HCEC 1CT (cell line): ENCODE measurements around the gene CTSD.

Source experiments
- DNase-seq: peaks from one replicate; pipeline ENCODE4 v3.0.0-alpha.2; 2017

The CTSD gene

DNA sequence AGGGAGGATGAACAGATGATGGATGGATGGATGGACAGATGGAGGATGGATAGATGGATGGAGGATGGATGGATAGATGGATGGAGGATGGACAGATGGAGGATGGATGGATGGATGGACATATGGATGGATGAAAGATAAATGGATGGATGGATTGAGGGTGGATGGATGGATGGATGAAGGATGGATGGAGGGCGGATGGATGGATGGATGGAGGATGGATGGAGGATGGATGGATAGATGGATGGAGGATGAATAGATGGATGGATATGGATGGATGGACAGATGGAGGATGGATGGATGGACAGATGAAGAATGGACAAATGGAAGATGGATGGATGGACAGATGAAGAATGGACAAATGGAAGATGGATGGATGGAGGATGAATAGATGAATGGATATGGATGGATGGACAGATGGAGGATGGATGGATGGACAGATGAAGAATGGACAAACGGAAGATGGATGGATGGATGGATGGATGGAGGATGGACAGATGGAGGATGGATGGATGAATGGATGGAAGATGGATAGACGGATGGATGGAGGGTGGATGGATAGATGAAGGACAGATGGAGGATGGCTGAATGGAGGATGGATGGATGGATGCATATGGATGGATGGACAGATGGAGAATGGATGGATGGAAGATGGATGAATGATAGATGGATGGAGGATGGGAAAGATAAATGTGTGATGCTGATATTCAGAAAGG lies 20.7 kb downstream of the CTSD start:
- no peak for DNase-seq

DNA sequence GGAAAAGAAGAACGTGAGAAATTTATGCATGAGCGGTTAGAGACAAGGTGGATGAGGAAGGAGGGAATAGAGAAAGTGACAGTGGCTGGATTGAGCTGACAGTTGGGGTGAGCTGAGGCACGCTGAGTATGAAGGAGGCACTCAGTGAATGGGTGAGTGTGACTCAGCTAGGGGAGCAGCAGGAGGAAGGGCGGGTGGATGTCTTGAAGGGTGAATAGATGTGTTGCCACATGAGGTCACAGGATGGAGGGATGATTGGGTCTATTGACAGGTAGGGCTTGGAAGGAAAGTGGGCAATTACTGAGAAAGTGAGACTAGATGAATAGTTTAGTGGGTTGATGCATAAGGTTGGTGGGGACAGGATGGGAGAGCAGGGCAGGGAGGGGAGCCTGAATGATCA lies 21.4 kb downstream of the CTSD start:
- no peak for DNase-seq

- no peak for DNase-seq
Observed at GRCh38 chr11:1741741-1742140, 22.0 kb downstream of the CTSD start.

- DNase-seq, result no peak
Observed at GRCh38 chr11:1740786-1741530, 22.8 kb downstream of the CTSD start.

GRCh38 chr11:1739576-1739975 lies 24.2 kb downstream of the CTSD start:
- no peak for DNase-seq

DNA sequence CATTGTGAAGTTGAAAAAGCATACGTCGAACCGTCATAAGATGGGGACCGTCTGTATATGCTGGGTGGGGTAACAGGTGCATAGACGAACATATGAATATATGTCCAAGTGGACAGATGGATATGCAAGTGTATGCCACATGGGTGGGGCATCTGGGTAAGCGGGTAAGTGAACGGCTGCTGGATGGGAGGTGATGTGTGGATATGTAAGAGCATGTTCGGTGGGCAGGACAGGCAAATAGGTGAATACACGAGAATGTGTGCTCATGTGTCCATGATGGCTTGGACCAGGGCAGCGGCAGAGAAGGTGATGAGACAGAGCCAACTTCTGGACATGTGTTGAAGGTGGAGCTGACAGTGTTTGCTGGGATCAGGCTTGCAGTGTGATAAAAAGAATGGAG lies 25.3 kb downstream of the CTSD start:
- no peak for DNase-seq

- no peak for DNase-seq
Observed at GRCh38 chr11:1737080-1737757, 26.5 kb downstream of the CTSD start.

GRCh38 chr11:1736447-1736992 lies 27.2 kb downstream of the CTSD start:
- DNase-seq, result no peak

GRCh38 chr11:1735271-1735670 lies 28.5 kb downstream of the CTSD start:
- no peak for DNase-seq

- no peak for DNase-seq
Observed at GRCh38 chr11:1734641-1735081, 29.1 kb downstream of the CTSD start.

- no peak for DNase-seq
Observed at GRCh38 chr11:1733716-1734640, 29.7 kb downstream of the CTSD start.

DNA sequence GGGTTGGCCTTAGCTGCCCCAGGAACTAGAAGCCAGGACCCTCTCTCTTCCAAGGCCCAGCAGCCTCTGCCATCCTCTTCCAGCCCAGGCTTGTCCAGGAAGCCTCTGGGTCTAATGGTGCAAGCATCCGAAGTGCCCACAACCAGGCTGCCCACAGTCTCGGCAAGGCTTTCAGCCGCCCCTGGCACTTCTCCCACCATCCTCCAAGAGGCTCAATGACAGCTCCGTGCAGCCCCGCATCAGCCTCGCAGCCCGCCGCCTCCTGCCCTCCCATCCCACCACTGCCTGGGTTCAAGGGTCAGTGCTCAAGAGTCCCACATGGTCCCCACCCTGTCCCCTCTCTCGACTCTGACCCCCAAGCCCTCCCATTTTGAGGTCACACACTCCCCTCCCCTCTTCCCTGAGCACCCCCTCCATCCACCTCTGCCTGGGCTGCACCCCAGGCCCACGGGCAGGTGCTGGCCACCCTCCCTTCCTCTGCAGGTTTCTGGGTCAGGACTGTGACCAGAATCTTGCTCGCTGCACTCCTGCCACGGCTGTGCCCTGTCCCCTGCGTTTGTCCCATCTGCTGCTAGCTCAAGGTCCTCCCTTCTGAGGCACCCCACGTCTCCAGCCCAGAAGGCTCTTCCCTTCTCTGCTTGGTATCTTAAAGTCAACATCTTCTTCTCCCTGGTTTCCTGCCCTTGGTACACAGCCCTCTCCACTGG lies 30.6 kb downstream of the CTSD start:
- DNase-seq, result no peak

DNA sequence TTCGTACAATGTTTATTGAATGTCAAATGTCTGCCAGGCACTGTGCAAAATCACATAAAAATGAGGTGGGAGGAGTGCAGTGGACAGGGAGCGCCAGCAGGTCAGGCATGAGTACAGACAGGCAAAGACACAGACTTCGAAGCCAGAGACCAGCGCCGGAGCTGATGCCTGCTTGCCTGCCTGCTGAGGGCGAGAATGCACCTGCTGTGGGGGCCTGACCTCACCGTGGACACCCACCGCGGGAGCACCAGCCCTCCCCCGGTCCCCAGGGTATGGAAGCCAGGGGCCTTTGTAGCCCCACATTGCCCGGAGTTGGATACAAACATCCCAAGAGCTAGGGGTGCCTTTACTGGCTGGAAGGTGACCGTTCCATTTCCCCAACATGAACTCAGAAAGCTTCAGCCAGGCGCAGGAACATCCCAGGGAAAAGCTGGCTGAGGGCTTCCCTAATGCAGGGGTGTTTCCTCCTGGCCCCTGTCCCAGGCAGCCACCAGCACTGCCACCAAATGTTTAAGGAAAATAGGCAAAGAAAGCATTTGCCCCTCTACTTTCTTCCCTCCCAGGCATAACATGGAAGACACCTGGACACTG lies 31.2 kb downstream of the CTSD start:
- no peak for DNase-seq

- no peak for DNase-seq
Observed at GRCh38 chr11:1731451-1732059, 32.2 kb downstream of the CTSD start.

GRCh38 chr11:1730059-1730629 lies 33.6 kb downstream of the CTSD start:
- DNase-seq, result no peak

- no peak for DNase-seq
Observed at GRCh38 chr11:1729692-1730011, 34.1 kb downstream of the CTSD start.

DNA sequence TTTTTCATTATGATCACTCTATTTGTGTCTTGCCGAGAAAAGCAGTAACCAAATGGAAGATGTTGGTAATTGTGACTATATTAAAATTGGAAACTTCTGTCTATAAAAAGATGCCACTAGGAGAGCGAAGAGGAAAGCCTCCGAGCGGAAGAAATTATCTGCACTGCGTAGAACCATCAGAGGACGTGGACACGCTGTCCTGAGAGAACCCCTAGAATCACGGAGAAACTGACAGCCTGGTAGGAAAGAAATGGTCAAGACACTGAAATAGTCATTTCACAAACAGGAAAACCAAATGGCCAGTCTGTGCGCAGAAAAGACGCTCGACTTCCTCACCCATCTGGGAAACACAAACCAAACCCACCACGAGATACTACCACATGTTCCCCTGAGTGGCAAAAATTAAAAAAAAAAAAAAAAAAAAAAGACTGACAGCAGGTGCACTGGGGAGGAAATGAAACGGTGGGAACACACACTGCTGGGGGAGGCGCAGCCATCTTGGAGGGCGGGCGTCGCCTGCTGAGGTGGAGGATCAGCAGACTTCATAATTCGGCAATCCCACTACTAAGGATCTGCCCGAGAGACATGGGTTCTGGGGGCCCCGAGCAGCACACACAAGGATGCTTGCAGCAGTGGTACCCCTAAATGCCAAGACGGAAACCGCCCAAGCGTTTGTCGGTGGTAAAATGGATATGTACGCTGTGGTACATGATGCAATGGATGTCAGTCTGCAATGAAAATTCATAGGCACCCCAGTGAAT lies 34.6 kb downstream of the CTSD start:
- DNase-seq, result no peak

DNA sequence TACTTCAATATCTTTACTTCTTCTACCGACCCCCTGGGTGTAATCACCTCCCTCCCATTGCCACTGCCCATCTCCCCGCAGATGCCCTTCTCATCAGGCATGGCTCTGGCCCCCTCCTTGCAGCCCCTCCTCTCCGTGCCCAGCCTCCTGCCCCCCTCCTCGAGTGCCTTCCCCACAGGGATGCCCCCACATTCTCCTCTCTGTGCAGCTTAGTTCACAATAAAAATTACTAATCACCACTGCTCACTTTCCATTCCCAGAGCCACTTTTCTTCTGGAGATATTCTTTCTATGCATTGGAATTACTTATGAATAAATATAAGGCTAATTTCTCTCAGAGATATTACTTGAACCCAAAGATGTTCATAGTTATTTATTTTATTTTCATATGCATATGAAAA lies 35.4 kb downstream of the CTSD start:
- DNase-seq, result no peak

DNA sequence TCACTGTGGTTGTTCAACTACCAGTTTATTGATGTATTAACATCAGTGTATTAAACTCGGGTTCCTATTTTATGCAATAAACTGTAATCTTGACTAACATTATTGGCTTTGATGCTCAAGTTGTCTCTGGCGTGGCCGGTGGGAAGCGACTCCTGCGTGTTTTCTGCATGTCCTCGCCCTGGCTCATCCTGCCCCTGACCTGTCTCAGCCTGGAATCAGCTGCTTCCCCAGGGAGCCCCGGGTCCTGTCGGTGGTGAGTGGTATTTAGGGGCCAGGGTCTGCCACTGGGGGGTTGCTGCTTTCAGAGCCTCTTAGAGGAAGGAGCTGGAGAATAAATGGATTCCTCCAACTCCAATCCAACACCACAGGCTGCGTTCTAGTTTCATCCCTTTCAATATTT lies 35.9 kb downstream of the CTSD start:
- no peak for DNase-seq

DNA sequence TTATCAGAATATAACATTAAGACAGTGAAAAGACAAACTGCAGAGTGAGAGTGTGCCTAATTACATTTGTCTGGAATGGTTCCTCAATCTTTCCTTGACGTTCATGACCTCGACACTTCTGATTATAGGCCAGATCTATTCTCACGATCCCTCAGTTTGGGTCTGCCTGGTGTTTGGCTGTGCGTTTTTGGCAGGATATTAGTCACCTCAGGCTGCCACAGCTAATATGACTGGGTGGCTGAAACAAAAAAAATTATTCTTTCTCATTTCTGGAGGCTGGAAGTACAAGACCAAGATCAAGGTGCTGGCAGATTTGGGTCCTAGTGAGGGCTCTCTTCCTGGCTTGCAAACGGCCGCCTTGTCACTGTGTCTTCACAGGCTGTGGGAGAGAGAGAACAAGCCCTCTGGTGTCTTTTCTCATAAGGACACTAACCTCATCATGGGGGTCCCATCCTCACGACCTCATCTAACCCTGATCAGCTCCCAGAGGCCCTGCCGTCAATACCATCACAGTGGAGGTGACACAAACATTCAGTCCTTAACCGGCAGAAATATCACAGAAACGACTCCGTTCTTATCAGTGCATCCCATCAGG lies 36.5 kb downstream of the CTSD start:
- DNase-seq, result no peak
